Measurements from ENCODE around the gene CYP19A1. TPM values are rescaled to one million over a fixed set of nuclear protein-coding genes. Genes with fewer than 3 reads are reported as not detected.

CYP19A1 gene
- total RNA-seq, 1 donor from 2014 or later, result not detected

- TF ChIP-seq CTCF (IDR thresholded peaks at IDR 0.05; ENCODE audit: unreplicated experiment), result no peak
- DNase-seq (ENCODE audit: low spot score in 2 of 2, unreplicated experiment in 2 of 2), result no peak
- no peak overlapping the region for H3K4me3 Mint-ChIP-seq
- no peaks in the 10 kb centered on the region for H3K9me3 Mint-ChIP-seq
- no peak overlapping the region for H3K27ac Mint-ChIP-seq
- no peaks in the 10 kb centered on the region for H3K27me3 Mint-ChIP-seq (ENCODE audit: low read depth)
- no peaks in the 10 kb centered on the region for H3K4me1 Mint-ChIP-seq
- H3K36me3 Mint-ChIP-seq, result no peaks in the 10 kb centered on the region
Measured at GRCh38 chr15:51359981-51360380, 21.6 kb upstream of the CYP19A1 start.

GRCh38 chr15:51356983-51357382, 18.6 kb upstream of the CYP19A1 start:
- H3K9me3 Mint-ChIP-seq, result no peaks in the 10 kb centered on the region
- no peak for TF ChIP-seq CTCF (IDR thresholded peaks at IDR 0.05; ENCODE audit: unreplicated experiment)
- no peak overlapping the region for H3K27ac Mint-ChIP-seq
- H3K4me3 Mint-ChIP-seq, result no peak overlapping the region
- no peaks in the 10 kb centered on the region for H3K36me3 Mint-ChIP-seq
- peaks cover 8% of the 10 kb centered on the region for H3K4me1 Mint-ChIP-seq
- H3K27me3 Mint-ChIP-seq (ENCODE audit: low read depth), result peaks cover 2% of the 10 kb centered on the region
- DNase-seq (ENCODE audit: low spot score in 2 of 2, unreplicated experiment in 2 of 2), result no peak

- TF ChIP-seq CTCF (IDR thresholded peaks at IDR 0.05; ENCODE audit: unreplicated experiment), result no peak
- Mint-ChIP-seq H3K27me3 (ENCODE audit: low read depth) (peaks cover 2% of the 10 kb centered on the region), H3K9me3 (no peaks in the 10 kb centered on the region), H3K4me1 (peaks cover 8% of the 10 kb centered on the region), H3K27ac (no peak overlapping the region), H3K36me3 (no peaks in the 10 kb centered on the region), H3K4me3 (no peak overlapping the region)
- DNase-seq (ENCODE audit: low spot score in 2 of 2, unreplicated experiment in 2 of 2), result no peak
Measured at GRCh38 chr15:51356147-51356546, 17.8 kb upstream of the CYP19A1 start.

GRCh38 chr15:51355096-51355495, 16.7 kb upstream of the CYP19A1 start:
- H3K4me1 Mint-ChIP-seq, result peaks cover 8% of the 10 kb centered on the region
- no peak overlapping the region for H3K4me3 Mint-ChIP-seq
- no peak overlapping the region for H3K27ac Mint-ChIP-seq
- TF ChIP-seq CTCF (IDR thresholded peaks at IDR 0.05; ENCODE audit: unreplicated experiment), result no peak
- H3K36me3 Mint-ChIP-seq, result no peaks in the 10 kb centered on the region
- peaks cover 2% of the 10 kb centered on the region for H3K27me3 Mint-ChIP-seq (ENCODE audit: low read depth)
- no peaks in the 10 kb centered on the region for H3K9me3 Mint-ChIP-seq
- no peak for DNase-seq (ENCODE audit: low spot score in 2 of 2, unreplicated experiment in 2 of 2)

- TF ChIP-seq CTCF (IDR thresholded peaks at IDR 0.05; ENCODE audit: unreplicated experiment), result no peak
- H3K4me1 Mint-ChIP-seq, result peaks cover 8% of the 10 kb centered on the region
- DNase-seq (ENCODE audit: low spot score in 2 of 2, unreplicated experiment in 2 of 2), result no peak
Measured at GRCh38 chr15:51353976-51354375, 15.6 kb upstream of the CYP19A1 start.

GRCh38 chr15:51350723-51351122, 12.3 kb upstream of the CYP19A1 start:
- Mint-ChIP-seq H3K4me3 (no peak overlapping the region), H3K36me3 (no peaks in the 10 kb centered on the region), H3K4me1 (peaks cover 8% of the 10 kb centered on the region), H3K27me3 (ENCODE audit: low read depth) (peaks cover 2% of the 10 kb centered on the region), H3K27ac (no peak overlapping the region), H3K9me3 (peaks cover 4% of the 10 kb centered on the region)
- DNase-seq (ENCODE audit: low spot score in 2 of 2, unreplicated experiment in 2 of 2), result no peak
- no peak for TF ChIP-seq CTCF (IDR thresholded peaks at IDR 0.05; ENCODE audit: unreplicated experiment)

More at GRCh38 chr15:51353976-51354375, 15.6 kb upstream of the CYP19A1 start:
- H3K36me3 Mint-ChIP-seq, result no peaks in the 10 kb centered on the region
- H3K27me3 Mint-ChIP-seq (ENCODE audit: low read depth), result peaks cover 2% of the 10 kb centered on the region
- no peak overlapping the region for H3K4me3 Mint-ChIP-seq
- no peak overlapping the region for H3K27ac Mint-ChIP-seq
- no peaks in the 10 kb centered on the region for H3K9me3 Mint-ChIP-seq

Measured in mesothelial cell of epicardium (in vitro differentiated cells).